ENCODE data around the gene WDR20.

The WDR20 gene

DNA sequence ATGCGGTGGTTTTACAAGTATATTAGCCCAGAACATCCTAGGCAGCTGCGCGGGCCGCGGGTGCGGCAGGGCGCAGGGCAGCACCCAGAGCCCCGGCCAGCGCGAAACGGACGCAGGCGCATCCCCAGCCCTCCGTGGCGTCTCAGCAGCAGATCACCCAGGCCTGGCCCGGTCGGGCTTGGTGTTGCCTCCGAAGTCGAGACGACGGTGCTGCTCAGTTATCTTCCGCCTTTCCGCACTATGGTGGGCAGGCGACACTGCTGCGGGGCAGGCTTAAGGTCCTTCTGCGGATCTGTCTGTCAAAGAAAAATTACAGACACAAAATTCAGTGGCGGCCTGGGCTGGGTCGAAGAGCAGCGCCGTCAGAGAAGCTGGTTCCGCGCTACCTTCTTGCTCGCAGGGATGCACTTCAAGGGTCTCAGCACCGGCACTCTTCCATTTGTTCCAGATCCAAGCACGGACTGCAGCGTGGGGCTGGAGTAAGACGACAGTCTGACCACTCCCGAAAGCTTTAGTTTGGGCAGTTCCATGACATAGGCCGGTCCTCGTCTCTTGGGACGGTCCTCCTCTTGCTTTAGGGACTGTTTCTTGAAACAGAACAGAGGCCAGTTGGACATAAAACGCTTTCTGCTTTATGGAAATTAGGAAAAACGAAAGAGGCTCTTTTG is 89.5 kb downstream of the WDR20 start:
- no peak overlapping the region for H3K27ac ChIP-seq
- no peak for TF ChIP-seq CTCF (conservative IDR thresholded peaks at IDR 0.05)

DNA sequence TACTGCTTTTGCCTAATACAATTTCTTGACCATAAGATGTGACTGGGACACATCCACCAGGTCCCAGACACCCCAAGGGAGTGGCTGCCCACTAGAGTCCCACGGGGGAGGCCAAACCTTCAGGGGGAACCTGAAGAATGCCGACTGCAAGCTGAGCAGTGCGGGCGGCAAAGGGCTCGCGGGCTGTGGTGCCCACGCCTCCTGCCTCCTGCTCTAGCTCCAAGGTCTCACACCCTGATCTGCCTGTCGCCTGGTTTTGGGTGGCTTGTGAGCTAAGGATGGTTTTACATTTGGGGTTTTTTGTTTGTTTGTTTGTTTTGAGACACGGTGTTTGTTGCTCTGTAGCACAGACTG is 90.0 kb downstream of the WDR20 start:
- H3K27ac ChIP-seq, result no peak overlapping the region
- no peak for TF ChIP-seq CTCF (conservative IDR thresholded peaks at IDR 0.05)

- no peak for TF ChIP-seq CTCF (conservative IDR thresholded peaks at IDR 0.05)
- H3K27ac ChIP-seq, result no peak overlapping the region
These were observed 90.9 kb downstream of the WDR20 start for GRCh38 chr14:102230481-102231210.

DNA sequence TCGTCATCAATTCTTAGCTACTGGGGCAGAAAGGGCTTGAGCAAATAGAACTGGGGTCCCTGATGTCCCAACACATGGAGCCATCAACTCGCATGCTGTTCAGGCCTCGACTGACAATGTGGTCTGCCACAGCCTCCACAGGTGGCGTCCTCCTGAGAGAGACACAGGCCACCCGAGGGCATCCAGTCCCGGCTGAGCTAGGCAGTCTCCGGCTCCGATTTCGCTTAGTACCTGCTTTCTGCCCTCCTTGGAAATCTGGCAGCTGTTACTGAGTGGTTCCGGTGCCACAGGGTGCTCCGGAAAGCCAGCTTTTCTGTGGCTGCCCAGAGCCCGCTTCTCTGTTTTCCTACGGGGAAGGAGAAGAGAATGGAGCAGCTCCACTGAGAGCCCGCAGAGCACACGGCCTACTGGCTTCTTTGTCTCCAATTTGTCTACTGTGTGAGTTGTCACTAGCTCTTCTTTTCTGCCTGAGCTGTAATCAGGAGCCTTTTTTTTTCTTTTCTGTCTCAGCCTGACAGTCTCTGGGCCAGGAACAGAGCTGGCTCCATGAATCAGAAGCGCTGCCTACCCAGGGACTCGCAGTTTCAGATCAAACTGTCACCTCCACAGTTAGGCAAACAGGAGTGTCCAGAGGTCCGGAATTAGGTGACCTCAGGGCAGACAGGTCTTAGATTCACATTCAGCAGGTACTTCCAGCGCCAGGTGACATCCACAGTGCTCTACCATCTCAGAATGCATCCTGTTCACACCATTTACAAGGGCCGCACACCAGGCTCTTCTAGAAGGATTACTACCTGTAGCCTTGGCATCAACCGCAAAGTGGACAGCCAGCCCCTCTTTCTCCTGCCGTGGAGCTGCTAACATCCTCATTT is 92.0 kb downstream of the WDR20 start:
- no peak overlapping the region for H3K27ac ChIP-seq
- no peak for TF ChIP-seq CTCF (conservative IDR thresholded peaks at IDR 0.05)

DNA sequence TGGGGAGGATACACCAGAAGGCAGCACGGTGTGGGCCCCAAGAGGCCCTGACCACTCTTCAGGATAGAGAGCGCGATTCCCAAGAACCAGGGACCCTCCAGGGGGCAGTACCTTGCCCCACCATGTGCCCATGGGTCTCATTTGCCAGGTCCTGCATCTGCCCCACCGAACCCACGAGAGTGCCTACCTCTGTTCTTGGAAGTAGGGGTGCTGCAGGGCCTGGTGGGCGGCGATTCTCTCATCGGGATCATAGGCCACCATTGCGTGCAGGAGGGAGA is 92.6 kb downstream of the WDR20 start:
- TF ChIP-seq CTCF (conservative IDR thresholded peaks at IDR 0.05), result no peak
- no peak overlapping the region for H3K27ac ChIP-seq

DNA sequence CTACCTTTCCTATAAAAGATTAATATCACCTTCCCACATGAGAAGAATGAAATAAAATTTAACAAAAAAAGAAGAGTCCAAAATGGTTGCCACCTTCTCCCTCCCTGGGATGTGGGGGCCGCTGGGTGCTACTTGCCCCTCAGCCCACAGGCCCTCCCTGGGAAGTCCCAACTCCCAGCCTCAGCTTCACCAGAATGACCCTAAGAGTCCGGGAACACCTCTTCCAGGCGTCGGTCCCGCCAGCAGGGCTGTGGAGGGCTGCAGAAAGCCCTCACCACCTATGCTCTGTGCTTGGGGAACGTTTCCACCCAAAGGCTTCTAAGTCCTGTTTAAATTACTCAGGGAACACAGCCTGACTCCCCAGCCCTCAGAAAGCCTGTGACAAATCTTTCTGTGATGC is 93.4 kb downstream of the WDR20 start:
- no peak overlapping the region for H3K27ac ChIP-seq

More for the DNA sequence above, 93.4 kb downstream of the WDR20 start:
- no peak for TF ChIP-seq CTCF (conservative IDR thresholded peaks at IDR 0.05)
